GM13977 (cell line): ENCODE data around the gene VPS18.

Source experiments
- DNase-seq: peaks from one replicate; pipeline ENCODE4 v3.0.0; 2012; ENCODE audit warnings: low spot score
- CTCF ChIP-seq: IDR thresholded peaks from 2 replicates; pipeline ENCODE4 v1.5.1; 2012; ENCODE audit warnings: mild to moderate bottlenecking, control low read depth; ENCODE audit not compliant: insufficient read depth; ENCODE audit errors: extremely low read depth, missing control alignments
- in situ Hi-C: fragments of 300-500 bp; cut with MboI; formaldehyde crosslinking; loops from one replicate; pipeline ENCODE4 v1.12.0; 2022; ENCODE audit warnings: low sequenced_read_pairs, low pct_unique_long_range_greater_than_20kb, mixed read lengths, inconsistent platforms; ENCODE audit not compliant: unreplicated experiment

The VPS18 gene

GRCh38 chr15:40906991-40907802 is 12.9 kb downstream of the VPS18 start:
- TF ChIP-seq CTCF, result no peak
- in situ Hi-C loops, result no loop called here

GRCh38 chr15:40908095-40908494 is 13.8 kb downstream of the VPS18 start:
- TF ChIP-seq CTCF, result no peak
- DNase-seq, result no peak
- in situ Hi-C loops, result no loop called here

More at GRCh38 chr15:40906991-40907802, 12.9 kb downstream of the VPS18 start:
- DNase-seq, result peak; percentile 34

GRCh38 chr15:40909662-40910630 is 15.7 kb downstream of the VPS18 start:
- in situ Hi-C loops, result no loop called here
- TF ChIP-seq CTCF, result no peak

GRCh38 chr15:40911141-40911540 is 16.9 kb downstream of the VPS18 start:
- TF ChIP-seq CTCF, result no peak
- DNase-seq, result no peak
- in situ Hi-C loops, result no loop called here

More at GRCh38 chr15:40909662-40910630, 15.7 kb downstream of the VPS18 start:
- no peak for DNase-seq

GRCh38 chr15:40911693-40912092 is 17.4 kb downstream of the VPS18 start:
- no peak for DNase-seq

More at GRCh38 chr15:40911693-40912092, 17.4 kb downstream of the VPS18 start:
- in situ Hi-C loops, result no loop called here
- TF ChIP-seq CTCF, result no peak
